Uterus (tissue), 4 donors: ENCODE results near the gene PRSS53. TPM values are rescaled to one million over a fixed set of nuclear protein-coding genes. Genes with fewer than 3 reads are reported as not detected.

Source experiments
- DNase-seq, 2 donors: peaks; one replicate each; pipeline ENCODE4 v3.0.0-alpha.2; 2019 to 2020
- H3K27ac ChIP-seq, 2 donors: fragments of 200-600 bp; sonication (generic); 1 replicate in 1 of 2; 2 replicates in 1 of 2; pipeline ENCODE4 v1.5.1; 2016 to 2018
- H3K27me3 ChIP-seq, 2 donors: fragments of 200-600 bp; sonication (generic); one replicate each; pipeline ENCODE4 v1.5.1; 2018 to 2019; ENCODE audit warnings: control low read depth in 1 of 2
- H3K36me3 ChIP-seq, 2 donors: fragments of 200-600 bp; sonication (generic); one replicate each; pipeline ENCODE4 v1.5.1; 2019; ENCODE audit warnings: control low read depth in 1 of 2
- H3K4me1 ChIP-seq, 2 donors: fragments of 200-600 bp; sonication (generic); one replicate each; pipeline ENCODE4 v1.5.1; 2018 to 2019; ENCODE audit warnings: control low read depth in 1 of 2
- H3K4me3 ChIP-seq, 2 donors: fragments of 200-600 bp; sonication (generic); 1 replicate in 1 of 2; 2 replicates in 1 of 2; pipeline ENCODE4 v1.5.1; 2018 to 2019; ENCODE audit warnings: mild to moderate bottlenecking in 1 of 2
- H3K9me3 ChIP-seq, 2 donors: fragments of 200-600 bp; sonication (generic); one replicate each; pipeline ENCODE4 v1.5.1; 2019; ENCODE audit warnings: control low read depth in 1 of 2
- CTCF ChIP-seq, 4 experiments: fragments of 200-600 bp in 2 of 4; fragments of 450-650 bp in 2 of 4; sonication (generic) in 2 of 4; IDR thresholded peaks; one replicate each; pipeline ENCODE4 v1.5.1; 2016 to 2019; ENCODE audit warnings: antibody characterized with exemption in 4 of 4, mild to moderate bottlenecking in 2 of 4, moderate library complexity in 1 of 4
- POLR2A ChIP-seq, 2 donors: fragments of 450-650 bp; IDR thresholded peaks; one replicate each; pipeline ENCODE4 v1.6.1; 2016; ENCODE audit warnings: antibody characterized with exemption in 2 of 2, mild to moderate bottlenecking in 1 of 2, moderate library complexity in 1 of 2
- intact Hi-C: fragments of 100-400 bp; cut with DNase I; formaldehyde crosslinking; loops from one replicate; pipeline ENCODE4 v1.15.1; 2023; ENCODE audit warnings: low total_unique reads
- total RNA-seq, 4 donors: library from RNA; depleted of rRNA in 3 of 4; stranded (reverse); fragments of >200 nt in 3 of 4; gene quantifications; one replicate each; pipeline versions ENCODE4 v1.1.0 to v1.2.4, GENCODE V29; 2014 to 2023
- donor health status: DM: yes; HTN: yes; CAD: no.

PRSS53 gene
- total RNA-seq, 4 donors from 2014 or later = under 0.01 to 5.5 (median 2.4) TPM; not detected in 1

- peaks cover 0 to 11% of the 10 kb centered on the region in 2 donors for H3K4me1 ChIP-seq
- intact Hi-C loops = no loop called here
- no peak overlapping the region for H3K27ac ChIP-seq
These were observed 42.2 kb upstream of the PRSS53 start for GRCh38 chr16:31130899-31131298.

GRCh38 chr16:31130336-31130891 is 41.7 kb upstream of the PRSS53 start:
- TF ChIP-seq POLR2A (IDR thresholded peaks at IDR 0.05) = no peak
- no peak for TF ChIP-seq CTCF (IDR thresholded peaks at IDR 0.05)
- Histone ChIP-seq H3K4me3 (no peak overlapping the region), H3K27ac (peak overlapping the region; percentile 59 to 60), H3K36me3 (no peaks in the 10 kb centered on the region), H3K4me1 (peaks cover 0 to 11% of the 10 kb centered on the region in 2 donors), H3K9me3 (no peaks in the 10 kb centered on the region), H3K27me3 (no peaks in the 10 kb centered on the region)
- DNase-seq = no peak
- intact Hi-C loops = no loop called here

More at GRCh38 chr16:31130899-31131298, 42.2 kb upstream of the PRSS53 start:
- H3K9me3 ChIP-seq = no peaks in the 10 kb centered on the region
- H3K4me3 ChIP-seq = no peak overlapping the region
- no peaks in the 10 kb centered on the region for H3K27me3 ChIP-seq
- no peaks in the 10 kb centered on the region for H3K36me3 ChIP-seq
- TF ChIP-seq POLR2A (IDR thresholded peaks at IDR 0.05) = no peak
- no peak for TF ChIP-seq CTCF (IDR thresholded peaks at IDR 0.05)
- no peak for DNase-seq

- Histone ChIP-seq H3K27me3 (no peaks in the 10 kb centered on the region), H3K36me3 (no peaks in the 10 kb centered on the region), H3K4me3 (no peak overlapping the region), H3K9me3 (no peaks in the 10 kb centered on the region), H3K27ac (peak overlapping the region; percentile 59 to 60), H3K4me1 (peaks cover 0 to 11% of the 10 kb centered on the region in 2 donors)
- TF ChIP-seq POLR2A (IDR thresholded peaks at IDR 0.05) (no peak), CTCF (IDR thresholded peaks at IDR 0.05) (peak in 1 of 4 experiments; percentile 11)
- DNase-seq = peak; percentile 57 to 82
- intact Hi-C loops = no loop called here
These were observed 41.0 kb upstream of the PRSS53 start for GRCh38 chr16:31129568-31130335.

- no peak for DNase-seq
- Histone ChIP-seq H3K36me3 (no peaks in the 10 kb centered on the region), H3K9me3 (no peaks in the 10 kb centered on the region), H3K27me3 (no peaks in the 10 kb centered on the region), H3K4me3 (no peak overlapping the region), H3K4me1 (peaks cover 0 to 11% of the 10 kb centered on the region in 2 donors), H3K27ac (peak overlapping the region; percentile 59 to 60)
- no peak for TF ChIP-seq POLR2A (IDR thresholded peaks at IDR 0.05)
- TF ChIP-seq CTCF (IDR thresholded peaks at IDR 0.05) = no peak
- intact Hi-C loops = no loop called here
These were observed 40.2 kb upstream of the PRSS53 start for GRCh38 chr16:31128711-31129567.
